ENCODE results near the gene NANS.

DNA sequence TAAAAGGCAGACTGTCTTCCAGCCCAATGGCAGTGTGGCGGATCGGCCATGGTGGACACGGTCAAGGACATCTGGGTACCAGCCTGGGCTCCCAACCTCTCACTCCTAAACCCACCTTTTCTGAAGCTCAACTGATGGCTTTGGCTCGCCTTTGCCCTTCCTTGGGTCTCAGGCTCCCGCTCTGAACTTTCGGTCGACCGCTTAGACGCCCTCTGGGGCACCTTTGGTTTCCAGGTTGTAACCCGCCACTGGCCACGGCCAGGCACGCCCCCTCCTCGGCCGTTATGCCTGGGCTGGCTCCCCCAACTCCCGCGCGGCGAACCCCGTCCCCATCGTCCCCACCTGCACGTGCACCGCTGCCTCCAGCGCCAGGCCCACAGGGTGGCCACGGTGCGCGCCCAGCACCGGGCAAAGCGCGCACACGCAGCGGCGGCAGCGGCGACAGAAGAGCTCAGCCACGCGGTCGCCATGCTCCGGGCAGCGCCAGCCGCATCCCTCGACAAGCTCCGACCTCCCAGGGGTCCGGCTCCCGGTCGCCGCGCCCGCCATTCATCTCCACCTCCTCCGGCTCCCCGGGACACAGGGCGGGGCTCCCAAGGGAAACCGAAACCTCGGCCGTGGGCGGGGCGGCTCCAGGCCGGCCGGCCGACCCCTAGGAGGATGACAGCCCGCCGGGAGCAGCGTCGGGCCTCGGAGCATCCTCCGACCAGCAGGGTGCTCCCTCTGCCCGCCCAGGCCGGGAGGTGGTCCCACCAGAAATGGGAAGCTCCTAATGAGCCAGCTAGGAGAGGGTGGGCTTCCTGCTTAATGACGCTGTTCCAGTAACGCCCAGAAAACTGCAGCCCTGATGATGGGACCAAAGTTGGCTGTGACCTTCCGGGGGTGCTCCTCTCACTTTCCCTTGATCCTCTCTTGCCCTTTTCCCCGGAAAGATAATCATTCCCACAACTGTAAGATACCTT is 62.4 kb downstream of the NANS start, which contains the start of gene TRIM14:
- TF ChIP-seq CTCF (optimal IDR thresholded peaks at IDR 0.05 in 1 of 3, IDR thresholded peaks at IDR 0.05 in 1 of 3, conservative IDR thresholded peaks at IDR 0.05 in 1 of 3; ENCODE audit: extremely low read depth in 1 of 3, insufficient read depth in 2 of 3, low read length in 3 of 3): peak in 1 of 3 experiments; percentile 46
- no peak for TF ChIP-seq EZH2 (IDR thresholded peaks at IDR 0.05; ENCODE audit: low read length)
